Endothelial cell of coronary artery (primary cell): ENCODE data around the gene FAM162B. TPM values are rescaled to one million over a fixed set of nuclear protein-coding genes. Genes with fewer than 3 reads are reported as not detected.

Source experiments
- total RNA-seq: library from RNA; depleted of rRNA; stranded (reverse); fragments of >200 nt; gene quantifications from 2 replicates; pipeline ENCODE4 v1.2.3, GENCODE V29; 2014

FAM162B gene
- total RNA-seq: 0.09 and 0.19 TPM in 2 replicates

GRCh38 chr6:116764961-116765841, at the start of gene FAM162B:
TSS of gene FAM162B (minus strand) at chr6:116765719. CDS start at chr6:116765576, 143 bp downstream.

Other genes with a start within 250 kb of the FAM162B start
- 0.09 TPM in 2 replicates for gene TRAPPC3L, start 220.0 kb downstream of the FAM162B start, total RNA-seq
- gene CALHM4, start 212.0 kb downstream of the FAM162B start, total RNA-seq: 0.18 and 0.19 TPM in 2 replicates
- gene RWDD1, start 194.2 kb downstream of the FAM162B start, total RNA-seq: 21.1 and 23.5 TPM in 2 replicates
- 0.09 and 0.18 TPM in 2 replicates for gene RSPH4A, start 149.2 kb downstream of the FAM162B start, total RNA-seq
- gene ZUP1, start 97.0 kb downstream of the FAM162B start, total RNA-seq: 14.8 and 16.5 TPM in 2 replicates
- gene KPNA5, start 84.5 kb downstream of the FAM162B start, total RNA-seq: 7.9 and 9.0 TPM in 2 replicates
- not detected in 2 replicates for gene GPRC6A, start 63.4 kb upstream of the FAM162B start, total RNA-seq
- not detected in 2 replicates for gene RFX6, start 111.5 kb upstream of the FAM162B start, total RNA-seq